ENCODE measurements around the gene OR5K1.

The OR5K1 gene

DNA sequence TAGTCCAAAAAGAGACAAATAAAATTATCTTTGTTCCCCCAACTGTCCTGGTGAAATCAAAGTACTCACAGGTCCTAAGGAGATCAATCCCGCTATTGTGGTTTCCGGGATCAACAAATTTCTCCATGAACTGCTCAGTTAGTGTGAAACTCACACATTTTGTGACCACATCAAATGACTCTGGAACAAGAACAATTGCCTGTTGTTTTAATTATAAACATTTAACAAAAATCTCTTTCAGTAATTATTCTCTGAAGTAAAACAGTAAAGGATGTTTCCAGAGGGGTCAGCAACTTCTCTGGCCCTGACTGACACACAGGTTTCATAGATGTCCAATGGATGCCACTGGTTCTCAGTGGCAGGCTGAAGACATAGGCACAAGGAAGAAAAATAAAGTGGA, 55.8 kb downstream of the OR5K1 start:
- DNase-seq = no peak

DNA sequence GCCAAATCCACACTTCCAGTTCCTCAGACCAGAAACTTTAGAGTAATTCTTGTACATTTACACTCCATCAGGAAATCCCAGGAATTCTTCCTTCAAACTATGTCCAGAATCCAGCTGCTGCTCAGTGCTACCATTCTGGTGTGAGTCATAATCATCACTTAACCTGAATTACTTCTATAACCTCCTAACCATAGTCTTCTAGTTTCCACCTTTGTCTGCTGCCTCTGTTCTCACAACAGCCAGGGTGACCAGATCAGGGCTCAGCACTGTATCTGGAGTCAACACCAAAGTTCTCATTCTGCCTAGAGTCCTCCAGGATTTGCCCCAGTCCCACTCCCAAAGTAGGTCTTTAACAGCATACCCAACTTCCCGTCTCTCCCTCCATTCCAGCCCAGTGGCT, 56.4 kb downstream of the OR5K1 start:
- DNase-seq = no peak

DNA sequence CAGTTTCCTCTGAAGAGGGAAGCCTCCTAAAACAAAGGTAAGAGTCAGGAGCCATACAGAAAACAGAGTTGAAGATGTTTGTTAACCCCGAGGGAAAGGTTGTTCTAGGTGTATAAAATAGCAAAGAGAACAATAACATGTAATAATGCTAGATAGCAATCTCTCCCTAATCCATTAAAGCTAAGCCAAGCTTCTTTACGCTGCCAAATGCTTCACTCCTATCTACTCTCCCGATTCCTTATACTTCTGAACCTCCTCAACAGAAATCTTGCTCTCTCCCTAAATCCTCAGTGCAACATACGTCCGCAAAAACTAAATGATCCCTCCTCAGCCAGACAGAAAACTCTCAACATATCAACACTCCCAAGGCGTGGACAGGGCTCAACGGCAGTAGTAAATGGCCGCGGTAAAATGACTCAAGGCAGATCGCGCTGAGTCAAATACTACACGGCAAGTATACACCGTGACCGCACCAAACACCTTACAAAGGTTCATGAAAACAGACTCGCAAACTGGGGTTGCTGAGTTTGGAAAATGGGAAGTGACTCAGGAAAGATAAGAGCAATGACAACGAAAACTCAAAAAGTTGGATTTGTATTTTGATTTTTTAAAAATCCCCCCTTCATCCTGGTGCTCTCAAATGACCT, 59.0 kb downstream of the OR5K1 start:
- peak; percentile 45 to 54 for DNase-seq
